Esophagus muscularis mucosa (tissue), 4 donors: ENCODE measurements around the gene VSIG10L. TPM values are rescaled to one million over a fixed set of nuclear protein-coding genes. Genes with fewer than 3 reads are reported as not detected.
A peak's percentile ranks its signal among the peaks of the same experiment; 100 is the strongest.

Source experiments
- DNase-seq: peaks from one replicate; pipeline ENCODE4 v3.0.0-alpha.2; 2017; ENCODE audit errors: extremely low spot score
- H3K27ac ChIP-seq, 4 donors: fragments of 200-600 bp; sonication (generic); replicated peaks in 1 of 4; 1 replicate in 3 of 4; 2 replicates in 1 of 4; pipeline ENCODE4 v1.5.1; 2016 to 2019; ENCODE audit warnings: mild to moderate bottlenecking in 1 of 4
- H3K27me3 ChIP-seq, 4 donors: fragments of 200-600 bp; sonication (generic); one replicate each; pipeline versions ENCODE4 v1.5.1 to v1.6.0; 2016 to 2019
- H3K36me3 ChIP-seq, 4 donors: fragments of 200-600 bp; sonication (generic); one replicate each; pipeline ENCODE4 v1.5.1; 2016 to 2019
- H3K4me1 ChIP-seq, 4 donors: fragments of 200-600 bp; sonication (generic); one replicate each; pipeline ENCODE4 v1.5.1; 2016 to 2019
- H3K4me3 ChIP-seq, 4 donors: fragments of 200-600 bp; sonication (generic); 1 replicate in 2 of 4; 2 replicates in 2 of 4; pipeline ENCODE4 v1.5.1; 2016 to 2019; ENCODE audit warnings: mild to moderate bottlenecking in 4 of 4, moderate library complexity in 1 of 4
- H3K9me3 ChIP-seq, 4 donors: fragments of 200-600 bp; sonication (generic); 1 replicate in 3 of 4; 2 replicates in 1 of 4; pipeline ENCODE4 v1.5.1; 2016 to 2019
- CTCF ChIP-seq, 3 experiments: fragments of 200-600 bp in 2 of 3; fragments of 450-650 bp in 1 of 3; sonication (generic) in 2 of 3; IDR thresholded peaks; one replicate each; pipeline ENCODE4 v1.5.1; 2017 to 2019; ENCODE audit warnings: antibody characterized with exemption in 3 of 3, mild to moderate bottlenecking in 2 of 3, moderate library complexity in 1 of 3
- EP300 ChIP-seq: sonication (generic); formaldehyde crosslinking; IDR thresholded peaks from one replicate; pipeline ENCODE4 v1.6.1; 2017; ENCODE audit warnings: antibody characterized with exemption
- POLR2A ChIP-seq: fragments of 450-650 bp; IDR thresholded peaks from one replicate; pipeline ENCODE4 v1.6.1; 2017; ENCODE audit warnings: antibody characterized with exemption, moderate library complexity, mild to moderate bottlenecking, low read depth
- POLR2AphosphoS5 ChIP-seq, 2 donors: sonication (generic); formaldehyde crosslinking; IDR thresholded peaks; one replicate each; pipeline ENCODE4 v1.6.1; 2017; ENCODE audit warnings: antibody characterized with exemption in 2 of 2
- WGBS: methylation state at CpG from one replicate; pipeline ENCODE4 v1.1.5; 2018; 5-methylcytosine and 5-hydroxymethylcytosine counted together
- intact Hi-C: fragments of 100-400 bp; cut with DNase I; formaldehyde crosslinking; loops from one replicate; pipeline ENCODE4 v1.15.1; 2023
- total RNA-seq, 4 donors: library from RNA; depleted of rRNA; stranded (reverse); fragments of >200 nt; gene quantifications; one replicate each; pipeline versions ENCODE4 v1.1.0 to v1.2.1, GENCODE V29; 2016

Gene VSIG10L
- total RNA-seq, 4 donors from 2014 or later, result 1.3 to 3.4 (median 2.2) TPM

DNA sequence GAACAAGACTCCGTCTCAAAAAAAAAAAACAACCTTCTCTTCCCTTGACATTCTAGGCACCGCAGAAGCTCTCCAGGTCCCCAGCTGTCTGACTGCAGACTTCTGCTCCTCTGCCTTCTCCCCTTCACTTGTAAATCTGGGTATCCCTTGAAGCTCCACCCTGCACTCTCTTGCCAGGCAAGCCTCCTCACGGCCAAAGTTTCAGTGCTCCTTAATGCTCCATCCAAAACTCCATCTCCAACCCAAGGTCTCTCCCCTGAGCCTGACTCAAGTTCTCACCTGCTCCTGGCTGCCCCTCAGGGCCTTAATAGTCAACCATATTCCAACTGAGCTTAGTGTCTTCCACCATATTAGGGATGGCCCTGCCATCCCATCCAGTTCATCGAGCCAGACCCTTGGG is 28.3 kb upstream of the VSIG10L start:
- 77% methylated on average over 4 of the region's 4 CpGs for WGBS
- H3K4me3 ChIP-seq, result no peak overlapping the region
- no peak for DNase-seq
- no peaks in the 10 kb centered on the region for H3K27me3 ChIP-seq
- no peak for TF ChIP-seq POLR2AphosphoS5 (IDR thresholded peaks at IDR 0.05)
- no peak for TF ChIP-seq CTCF (IDR thresholded peaks at IDR 0.05)
- TF ChIP-seq EP300, result no peak
- TF ChIP-seq POLR2A, result no peak
- H3K4me1 ChIP-seq, result peaks cover under 1 to 20% (median 19%) of the 10 kb centered on the region in 4 donors
- intact Hi-C loops, result no loop called here
- no peaks in the 10 kb centered on the region for H3K36me3 ChIP-seq
- H3K27ac ChIP-seq, result no peak overlapping the region
- no peaks in the 10 kb centered on the region for H3K9me3 ChIP-seq

- TF ChIP-seq POLR2A (no peak), POLR2AphosphoS5 (IDR thresholded peaks at IDR 0.05) (no peak), CTCF (IDR thresholded peaks at IDR 0.05) (no peak), EP300 (no peak)
- Histone ChIP-seq H3K4me1 (peaks cover 17 to 36% (median 35%) of the 10 kb centered on the region in 4 donors), H3K27me3 (no peaks in the 10 kb centered on the region), H3K4me3 (peak within 1 kb of the TSS; percentile 67 to 86 (median 75)), H3K36me3 (no peaks in the 10 kb centered on the region), H3K9me3 (no peaks in the 10 kb centered on the region), H3K27ac (peak within 1 kb of the TSS; percentile 95 to 99 (median 97))
- 59% methylated on average over 23 of the region's 23 CpGs for WGBS
- no peak for DNase-seq
- intact Hi-C loops, result loop anchor here (10.0 kb wide), 1 partner anchor 336 kb away; no protein-coding TSS in a partner anchor
These were observed 26.7 kb upstream of the VSIG10L start, which contains the start of gene CLDND2 for GRCh38 chr19:51368366-51369282. CLDND2 (minus strand) TSS chr19:51369003; CDS start chr19:51368577, 426 bp downstream.

DNA sequence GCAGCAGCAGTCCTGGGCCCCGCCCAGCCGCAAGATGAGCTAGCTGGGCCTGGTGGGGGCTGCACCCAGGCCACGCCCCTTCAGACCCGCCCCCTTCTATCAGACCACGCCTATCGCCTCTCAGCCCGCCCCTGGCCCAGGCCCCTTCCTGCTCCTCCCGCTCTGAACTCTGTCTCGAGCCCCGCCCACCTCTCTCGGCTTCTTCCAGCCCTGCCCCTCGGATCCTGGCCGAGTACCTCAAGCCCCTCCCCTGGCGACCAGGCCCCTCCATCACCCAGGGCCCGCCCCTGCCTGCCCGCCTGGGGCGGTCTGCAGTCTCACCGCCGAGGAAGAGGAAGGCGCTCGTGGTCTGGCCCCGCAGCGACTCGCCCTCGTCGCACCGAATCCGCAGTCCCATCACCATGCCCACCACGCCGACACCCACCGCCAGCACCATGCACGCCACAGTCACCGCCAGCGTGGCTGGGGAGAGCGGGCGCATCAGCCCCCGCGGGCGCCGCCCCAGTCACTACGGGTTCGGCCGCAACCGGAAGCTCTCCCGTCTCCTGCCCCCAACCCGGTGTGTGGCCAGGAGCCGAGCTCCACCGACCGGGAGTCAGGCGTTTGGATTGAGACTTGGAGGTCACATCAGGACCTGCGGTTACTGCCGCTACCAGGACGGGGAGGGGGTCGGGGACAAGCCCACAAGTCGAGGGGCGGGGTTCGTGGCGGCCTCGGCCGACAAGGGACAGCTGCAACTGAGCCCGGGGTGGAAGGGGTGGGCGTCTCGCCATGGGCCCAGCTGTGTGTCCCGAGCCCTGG is 25.8 kb upstream of the VSIG10L start:
- peak overlapping the region; percentile 67 to 86 (median 75) for H3K4me3 ChIP-seq
- no peaks in the 10 kb centered on the region for H3K27me3 ChIP-seq
- H3K36me3 ChIP-seq, result no peaks in the 10 kb centered on the region
- no peaks in the 10 kb centered on the region for H3K9me3 ChIP-seq
- peak; percentile 99 for DNase-seq
- peak overlapping the region; percentile 95 to 99 (median 97) for H3K27ac ChIP-seq
- TF ChIP-seq POLR2AphosphoS5 (IDR thresholded peaks at IDR 0.05) (peak in 1 of 2 donors; percentile 97), CTCF (IDR thresholded peaks at IDR 0.05) (peak in 1 of 3 experiments; percentile 14), POLR2A (no peak)
- 0% methylated on average over 28 of the region's 64 CpGs for WGBS
- H3K4me1 ChIP-seq, result peaks cover 26 to 45% (median 43%) of the 10 kb centered on the region in 4 donors
- intact Hi-C loops, result loop anchor here (10.0 kb wide), 1 partner anchor 337 kb away; no protein-coding TSS in a partner anchor

DNA sequence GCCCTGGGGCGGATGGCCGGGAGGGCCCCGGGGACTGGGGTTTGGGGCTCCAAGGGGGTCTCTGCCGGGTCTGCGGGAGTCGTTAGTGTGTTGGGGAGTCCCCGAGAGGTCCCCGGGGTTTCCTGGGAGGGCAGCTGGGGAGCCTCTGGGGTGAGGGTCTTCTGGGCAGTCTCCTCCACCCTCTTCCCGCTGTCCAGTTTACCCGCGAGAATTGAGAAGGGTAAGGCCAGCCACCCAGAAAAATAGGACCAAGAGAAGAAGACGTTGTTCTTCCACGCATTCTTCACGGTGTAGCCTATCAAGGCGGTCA is 25.3 kb upstream of the VSIG10L start:
- no peaks in the 10 kb centered on the region for H3K9me3 ChIP-seq
- no peaks in the 10 kb centered on the region for H3K27me3 ChIP-seq
- peak overlapping the region; percentile 67 to 86 (median 75) for H3K4me3 ChIP-seq
- 0% methylated on average over 8 of the region's 15 CpGs for WGBS
- peaks cover 30 to 50% (median 49%) of the 10 kb centered on the region in 4 donors for H3K4me1 ChIP-seq
- H3K36me3 ChIP-seq, result no peaks in the 10 kb centered on the region
- H3K27ac ChIP-seq, result peak overlapping the region; percentile 95 to 99 (median 97)
- TF ChIP-seq POLR2AphosphoS5 (IDR thresholded peaks at IDR 0.05), result peak in 1 of 2 donors; percentile 99
- TF ChIP-seq POLR2A, result peak; percentile 63
- no peak for TF ChIP-seq CTCF (IDR thresholded peaks at IDR 0.05)
- TF ChIP-seq EP300, result no peak
- no peak for DNase-seq
- intact Hi-C loops, result loop anchor here (10.0 kb wide), 1 partner anchor 338 kb away; no protein-coding TSS in a partner anchor
